ENCODE results near the gene CEP104.

The CEP104 gene

GRCh38 chr1:3762151-3762872 is 94.7 kb downstream of the CEP104 start:
- DNase-seq: no peak
